ENCODE data around the gene LGMN. TPM values are rescaled to one million over a fixed set of nuclear protein-coding genes. Genes with fewer than 3 reads are reported as not detected.

LGMN gene
- total and polyA plus RNA-seq, 3 donors from 2014 or later, result 58.1 to 102 (median 88.9) TPM

DNA sequence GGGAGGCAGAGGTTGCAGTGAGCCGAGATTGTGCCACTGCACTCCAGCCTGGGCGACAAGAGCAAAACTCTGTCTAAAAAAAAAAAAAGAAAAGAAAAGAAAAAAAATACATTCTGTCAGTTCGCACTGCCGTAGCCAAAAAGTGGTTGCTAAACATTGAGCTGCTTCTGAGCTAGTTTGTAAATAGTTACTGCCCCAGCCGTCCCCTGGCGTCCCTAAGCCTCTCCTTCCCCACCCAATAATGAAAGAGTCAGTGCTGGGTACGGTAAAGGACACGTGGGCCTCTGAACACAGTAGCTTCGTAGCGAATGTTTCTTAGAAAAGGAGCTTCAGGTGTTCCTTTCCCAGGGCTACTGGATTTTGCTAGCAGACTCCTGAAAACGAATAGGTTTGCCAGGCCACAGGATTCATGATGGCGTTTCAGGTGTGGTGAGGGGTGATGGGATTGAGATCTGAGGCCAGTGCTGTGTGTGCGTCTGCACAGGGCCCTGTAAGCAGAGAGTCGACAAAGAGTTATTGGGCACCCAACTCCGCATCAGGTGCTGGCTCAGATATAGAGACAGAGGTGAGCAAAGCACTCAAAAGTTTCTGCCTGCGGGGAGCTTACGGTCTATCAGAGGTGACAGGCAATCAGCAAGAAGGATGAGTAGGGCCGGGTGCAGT, 94.1 kb downstream of the LGMN start:
- DNase-seq, result no peak
- 71 to 75% methylated on average over 18 of the region's 18 CpGs for WGBS, 2 donors
- Histone ChIP-seq H3K36me3 (ENCODE audit: low read depth, missing control alignments) (no peaks in the 10 kb centered on the region), H3K9me3 (no peaks in the 10 kb centered on the region), H3K27me3 (no peaks in the 10 kb centered on the region), H3K27ac (peak overlapping the region in 1 of 2 donors; percentile 82), H3K4me3 (peak overlapping the region in 1 of 2 donors; percentile 62), H3K4me1 (peaks cover 42% of the 10 kb centered on the region)
- TF ChIP-seq POLR2A (IDR thresholded peaks at IDR 0.05), result no peak
- TF ChIP-seq, protein P1, sequence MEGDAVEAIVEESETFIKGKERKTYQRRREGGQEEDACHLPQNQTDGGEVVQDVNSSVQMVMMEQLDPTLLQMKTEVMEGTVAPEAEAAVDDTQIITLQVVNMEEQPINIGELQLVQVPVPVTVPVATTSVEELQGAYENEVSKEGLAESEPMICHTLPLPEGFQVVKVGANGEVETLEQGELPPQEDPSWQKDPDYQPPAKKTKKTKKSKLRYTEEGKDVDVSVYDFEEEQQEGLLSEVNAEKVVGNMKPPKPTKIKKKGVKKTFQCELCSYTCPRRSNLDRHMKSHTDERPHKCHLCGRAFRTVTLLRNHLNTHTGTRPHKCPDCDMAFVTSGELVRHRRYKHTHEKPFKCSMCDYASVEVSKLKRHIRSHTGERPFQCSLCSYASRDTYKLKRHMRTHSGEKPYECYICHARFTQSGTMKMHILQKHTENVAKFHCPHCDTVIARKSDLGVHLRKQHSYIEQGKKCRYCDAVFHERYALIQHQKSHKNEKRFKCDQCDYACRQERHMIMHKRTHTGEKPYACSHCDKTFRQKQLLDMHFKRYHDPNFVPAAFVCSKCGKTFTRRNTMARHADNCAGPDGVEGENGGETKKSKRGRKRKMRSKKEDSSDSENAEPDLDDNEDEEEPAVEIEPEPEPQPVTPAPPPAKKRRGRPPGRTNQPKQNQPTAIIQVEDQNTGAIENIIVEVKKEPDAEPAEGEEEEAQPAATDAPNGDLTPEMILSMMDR (IDR thresholded peaks at IDR 0.05), result no peak
- intact Hi-C loops (cut with DNase I; ENCODE audit: low total_unique reads), result no loop called here

Other genes starting within 250 kb of the LGMN start
- 10 to 100 TPM; 49.8 to 56.2 TPM for gene RIN3, start 234.8 kb downstream of the LGMN start, total RNA-seq
- gene RIN3, start 234.8 kb downstream of the LGMN start, polyA plus RNA-seq (ENCODE audit: insufficient read depth, low read depth, low replicate concordance), result 25.9 TPM
- 10 to 100 TPM; 78.2 to 92.0 TPM for gene GOLGA5, start 45.7 kb upstream of the LGMN start, total RNA-seq
- gene GOLGA5, start 45.7 kb upstream of the LGMN start, polyA plus RNA-seq (ENCODE audit: insufficient read depth, low read depth, low replicate concordance), result 46.8 TPM
- gene CHGA, start 174.5 kb upstream of the LGMN start, total RNA-seq, result 100 to 1,000 TPM in 1 of 2 donors, 10 to 100 TPM in 1; 92.9 to 191 TPM
- 225 TPM for gene CHGA, start 174.5 kb upstream of the LGMN start, polyA plus RNA-seq (ENCODE audit: insufficient read depth, low read depth, low replicate concordance)